Measurements from ENCODE around the gene BBIP1. TPM values are rescaled to one million over a fixed set of nuclear protein-coding genes. Genes with fewer than 3 reads are reported as not detected.
A peak's percentile ranks its signal among the peaks of the same experiment; 100 is the strongest.

BBIP1 gene
- total RNA-seq, 2 donors from 2014 or later, result 25.7 to 34.5 TPM

DNA sequence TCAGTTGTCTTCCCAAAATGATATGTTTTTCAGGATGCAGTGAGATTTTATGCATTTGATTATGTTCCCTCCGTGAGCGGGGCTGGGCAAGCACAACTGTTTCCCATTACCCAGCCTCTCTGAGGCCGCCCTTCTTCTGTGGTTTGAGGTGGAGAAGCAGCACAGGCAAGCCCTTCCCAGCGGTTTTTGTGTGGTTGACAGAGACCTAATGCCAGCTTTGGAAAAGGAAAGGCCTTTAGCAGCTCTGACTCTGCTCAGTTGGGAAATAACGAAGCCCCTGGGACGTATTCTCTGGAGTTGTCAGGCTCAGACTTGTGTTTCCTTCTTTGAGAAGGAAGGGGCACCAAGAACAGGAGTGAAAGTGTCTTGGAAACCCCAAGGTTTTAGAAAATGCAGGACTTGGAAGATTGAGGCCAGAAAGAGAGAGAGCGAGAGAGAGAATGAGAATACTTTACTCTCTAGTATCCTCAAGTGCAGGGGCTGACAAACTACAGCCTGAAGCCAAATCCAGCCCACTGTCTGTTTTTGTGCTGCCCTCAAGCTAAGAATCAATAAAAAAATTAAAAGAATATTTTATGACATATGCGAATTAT is 67.9 kb downstream of the BBIP1 start:
- Mint-ChIP-seq H3K4me1 (ENCODE audit: low read depth) (peaks cover 71% of the 10 kb centered on the region), H3K27me3 (ENCODE audit: low read depth) (no peaks in the 10 kb centered on the region), H3K4me3 (peak overlapping the region; percentile 51 to 59), H3K9me3 (no peaks in the 10 kb centered on the region), H3K36me3 (ENCODE audit: insufficient read depth in 2 of 2) (peaks cover 3 to 6% of the 10 kb centered on the region in 2 donors), H3K27ac (no peak overlapping the region)
- ATAC-seq (replicated peaks in 1 of 2), result no peak
- DNase-seq, result no peak

DNA sequence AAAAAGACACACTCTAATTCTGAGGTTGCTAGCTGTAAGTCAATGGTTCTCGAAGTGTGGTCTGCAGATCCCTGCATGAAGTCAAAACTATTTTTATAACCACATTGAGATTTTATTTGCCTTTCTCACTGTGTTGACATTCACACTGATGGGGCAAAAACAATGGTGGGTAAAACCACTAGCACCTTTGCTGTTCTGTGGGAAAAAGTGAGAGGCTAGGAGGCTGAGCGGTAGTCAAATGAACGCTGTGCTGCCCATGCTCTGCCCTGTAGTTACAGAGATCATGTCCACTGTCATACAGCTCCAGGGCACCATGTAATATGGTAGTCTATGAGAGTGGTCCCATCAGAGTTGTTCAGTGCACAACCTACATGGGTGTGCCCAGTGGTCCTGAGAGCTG is 68.9 kb downstream of the BBIP1 start:
- H3K36me3 Mint-ChIP-seq (ENCODE audit: insufficient read depth in 2 of 2), result peaks cover 0 to 2% of the 10 kb centered on the region in 2 donors
- H3K9me3 Mint-ChIP-seq, result peaks cover 0 to under 1% of the 10 kb centered on the region in 2 donors
- no peaks in the 10 kb centered on the region for H3K27me3 Mint-ChIP-seq (ENCODE audit: low read depth)
- no peak overlapping the region for H3K4me3 Mint-ChIP-seq
- peaks cover 71% of the 10 kb centered on the region for H3K4me1 Mint-ChIP-seq (ENCODE audit: low read depth)
- no peak overlapping the region for H3K27ac Mint-ChIP-seq
- peak; percentile 27 to 48 for ATAC-seq (replicated peaks in 1 of 2)
- no peak for DNase-seq

Other genes with a start within 250 kb of the BBIP1 start
- gene PDCD4, start 47.3 kb downstream of the BBIP1 start, total RNA-seq, result 100 to 1,000 TPM; 340 to 386 TPM
- 10 to 100 TPM; 66.1 to 71.3 TPM for gene SHOC2, start 424 bp upstream of the BBIP1 start, total RNA-seq
- gene ADRA2A, start 157.8 kb upstream of the BBIP1 start, total RNA-seq, result under 1 TPM in 1 of 2 donors, not detected in 1; 0.07 TPM